HEK293T (cell line): Measurements from ENCODE around the gene YOD1.

Experiments used
- CTCF ChIA-PET: fragments of 350-600 bp; formaldehyde crosslinking; extraction: SDS; loops from one replicate; lab custom pipeline; 2021; ENCODE audit warnings: antibody characterized with exemption, inconsistent platforms; lab: Yijun Ruan, JAX
- POLR2A ChIA-PET: fragments of 350-600 bp; formaldehyde crosslinking; extraction: SDS; loops from one replicate; lab custom pipeline; 2020; ENCODE audit warnings: antibody characterized with exemption, inconsistent platforms; lab: Yijun Ruan, JAX
- DNase-seq: peaks from one replicate; pipeline ENCODE4 v3.0.0; 2012; ENCODE audit warnings: mixed read lengths; ENCODE audit errors: extremely low spot score
- ARNT ChIP-seq: fragments of 450-650 bp; IDR thresholded peaks from 2 replicates; pipeline ENCODE4 v1.6.1; 2017; ENCODE audit warnings: mild to moderate bottlenecking
- BHLHE40 ChIP-seq: fragments of 450-650 bp; IDR thresholded peaks from 2 replicates; pipeline ENCODE4 v1.6.1; 2016; ENCODE audit warnings: mild to moderate bottlenecking, moderate library complexity, borderline replicate concordance
- CTBP1 ChIP-seq: fragments of 450-650 bp; IDR thresholded peaks from 2 replicates; pipeline ENCODE4 v1.6.1; 2016; ENCODE audit warnings: borderline replicate concordance
- ELF4 ChIP-seq: fragments of 450-650 bp; IDR thresholded peaks from 2 replicates; pipeline ENCODE4 v1.6.1; 2017; ENCODE audit warnings: antibody characterized with exemption
- FOXA1 ChIP-seq: fragments of 450-650 bp; IDR thresholded peaks from 2 replicates; pipeline ENCODE4 v1.6.1; 2016; ENCODE audit warnings: mild to moderate bottlenecking
- FOXK2 ChIP-seq: fragments of 450-650 bp; IDR thresholded peaks from 2 replicates; pipeline ENCODE4 v1.6.1; 2016; ENCODE audit warnings: mild to moderate bottlenecking
- FOXM1 ChIP-seq: fragments of 450-650 bp; IDR thresholded peaks from 2 replicates; pipeline ENCODE4 v1.6.1; 2017; ENCODE audit warnings: mild to moderate bottlenecking, borderline replicate concordance
- HDGF ChIP-seq: fragments of 450-650 bp; IDR thresholded peaks from 2 replicates; pipeline ENCODE4 v1.6.1; 2017; ENCODE audit warnings: antibody characterized with exemption, borderline replicate concordance
- L3MBTL2 ChIP-seq: fragments of 450-650 bp; conservative IDR thresholded peaks from 2 replicates; pipeline ENCODE4 v1.6.1; 2016; ENCODE audit warnings: mild to moderate bottlenecking
- LEF1 ChIP-seq: fragments of 450-650 bp; IDR thresholded peaks from 2 replicates; pipeline ENCODE4 v1.6.1; 2017; ENCODE audit warnings: mild to moderate bottlenecking, borderline replicate concordance
- NFRKB ChIP-seq: fragments of 450-650 bp; IDR thresholded peaks from 2 replicates; pipeline ENCODE4 v1.6.1; 2016; ENCODE audit warnings: mild to moderate bottlenecking, moderate library complexity
- PKNOX1 ChIP-seq: fragments of 450-650 bp; IDR thresholded peaks from 2 replicates; pipeline ENCODE4 v1.6.1; 2016
- SP1 ChIP-seq: fragments of 450-650 bp; IDR thresholded peaks from 2 replicates; pipeline ENCODE4 v1.6.1; 2017
- SUZ12 ChIP-seq: fragments of 450-650 bp; IDR thresholded peaks from 2 replicates; pipeline ENCODE4 v1.6.1; 2016; ENCODE audit warnings: mild to moderate bottlenecking
- TARDBP ChIP-seq: fragments of 450-650 bp; IDR thresholded peaks from 2 replicates; pipeline ENCODE4 v1.6.1; 2016
- ZNF384 ChIP-seq: fragments of 450-650 bp; IDR thresholded peaks from 2 replicates; pipeline ENCODE4 v1.6.1; 2016

The YOD1 gene

GRCh38 chr1:207060596-207060995, 9.6 kb upstream of the YOD1 start:
- TF ChIP-seq BHLHE40 (no peak), L3MBTL2 (no peak), NFRKB (no peak), ELF4 (no peak)
- CTCF ChIA-PET: interaction anchor here (0.6 to 0.8 kb wide), 3 partner anchors 10 to 127 kb away, joined by 3 read pairs; no protein-coding TSS in a partner anchor
- POLR2A ChIA-PET: no interaction called here
- no peak for DNase-seq

DNA sequence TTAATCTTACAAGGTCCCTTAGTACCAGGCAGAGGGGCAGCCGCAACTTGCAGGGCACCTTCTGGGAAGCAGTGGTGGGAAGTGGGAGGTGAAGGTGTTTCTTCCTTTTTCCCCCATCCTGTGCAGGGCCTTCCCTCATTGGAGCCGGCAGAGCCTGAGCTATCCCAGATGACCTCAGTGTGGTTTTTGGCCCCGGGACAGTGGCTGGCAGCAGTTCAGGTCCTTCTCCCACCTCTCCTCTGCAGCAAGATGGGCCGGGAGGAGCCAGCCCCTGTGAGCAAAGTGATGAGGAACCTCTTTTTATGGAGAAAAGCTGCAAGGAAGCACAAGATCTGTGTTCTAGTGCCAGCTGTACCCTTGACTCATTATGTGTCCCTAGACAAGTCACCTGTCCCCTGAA, 8.9 kb upstream of the YOD1 start:
- POLR2A ChIA-PET: no interaction called here
- TF ChIP-seq CTBP1 (no peak), FOXA1 (no peak), ARNT (no peak), TARDBP (no peak), L3MBTL2 (no peak), FOXK2 (no peak), PKNOX1 (no peak), BHLHE40 (no peak), ZNF384 (no peak), ELF4 (no peak), NFRKB (no peak), SUZ12 (no peak)
- no peak for DNase-seq
- CTCF ChIA-PET: interaction anchor here (0.6 to 0.8 kb wide), 3 partner anchors 10 to 126 kb away, joined by 3 read pairs; no protein-coding TSS in a partner anchor

DNA sequence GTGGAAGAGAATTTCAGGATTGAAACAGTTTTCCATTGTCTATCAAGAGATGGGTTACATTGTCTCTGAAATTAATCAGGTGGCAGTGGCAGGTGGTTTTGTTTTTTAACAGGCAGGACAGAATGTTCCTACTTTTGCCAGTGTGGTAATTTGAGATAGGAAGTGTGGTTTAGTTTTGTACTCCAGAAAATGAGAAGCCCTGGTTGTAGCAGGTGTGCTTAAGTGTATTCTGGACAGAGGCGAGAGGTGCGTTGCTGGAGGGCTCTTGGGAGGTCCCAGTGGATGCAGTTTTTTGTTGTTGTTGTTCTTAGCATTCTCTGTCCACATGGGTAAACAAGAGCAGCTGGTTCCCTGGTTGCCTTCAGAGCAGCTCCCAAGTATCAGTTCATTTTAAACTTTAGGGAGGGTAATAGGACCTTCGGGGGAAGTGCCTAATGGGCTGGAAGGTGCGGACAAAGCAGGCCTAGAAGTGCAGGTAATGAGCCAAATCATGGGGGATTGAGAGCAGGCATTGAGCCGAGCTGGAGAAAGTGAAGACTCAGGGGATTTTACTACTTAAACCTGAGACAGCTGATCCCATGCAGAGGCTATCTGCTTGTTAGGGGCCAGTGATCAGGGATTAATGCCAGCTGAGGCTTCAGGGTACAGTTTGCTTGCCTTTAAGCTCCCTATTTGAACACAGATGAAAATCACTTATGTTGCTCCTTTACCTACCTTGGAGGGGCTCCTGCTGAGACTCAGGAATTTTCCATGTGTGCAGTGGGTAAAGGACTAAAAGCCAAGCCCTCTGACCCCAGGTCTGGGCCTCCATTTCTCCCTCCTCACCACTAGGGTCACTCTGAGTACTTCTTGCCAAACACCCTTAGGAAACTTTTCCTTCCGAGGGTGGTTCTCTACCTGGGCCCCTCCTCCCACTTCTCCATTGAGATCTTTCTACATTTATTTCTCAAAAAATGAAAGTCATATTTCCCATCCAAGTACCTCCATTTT, 8.2 kb upstream of the YOD1 start:
- CTCF ChIA-PET: no interaction called here
- no peak for DNase-seq
- TF ChIP-seq L3MBTL2 (no peak), ARNT (no peak), FOXK2 (no peak), FOXM1 (no peak), LEF1 (no peak), NFRKB (no peak), ELF4 (no peak), SP1 (no peak), TARDBP (no peak), HDGF (no peak), BHLHE40 (no peak), FOXA1 (no peak), SUZ12 (no peak), PKNOX1 (no peak), ZNF384 (no peak)
- POLR2A ChIA-PET: no interaction called here

- TF ChIP-seq FOXM1: no peak
- TF ChIP-seq FOXA1: no peak
- POLR2A ChIA-PET: no interaction called here
- DNase-seq: no peak
- CTCF ChIA-PET: no interaction called here
Measured at GRCh38 chr1:207058252-207058651, 7.2 kb upstream of the YOD1 start.

GRCh38 chr1:207056673-207057072, 5.7 kb upstream of the YOD1 start:
- DNase-seq: no peak
- ChIA-PET CTCF (no interaction called here), POLR2A (no interaction called here)
- TF ChIP-seq LEF1: no peak
- TF ChIP-seq L3MBTL2: no peak
- no peak for TF ChIP-seq NFRKB
- no peak for TF ChIP-seq FOXK2
- no peak for TF ChIP-seq ELF4
- no peak for TF ChIP-seq BHLHE40
- no peak for TF ChIP-seq FOXM1
- no peak for TF ChIP-seq SUZ12
- TF ChIP-seq ARNT: no peak
- no peak for TF ChIP-seq FOXA1
- TF ChIP-seq TARDBP: no peak
- TF ChIP-seq SP1: no peak
- no peak for TF ChIP-seq HDGF
- TF ChIP-seq PKNOX1: no peak
- no peak for TF ChIP-seq CTBP1
- TF ChIP-seq ZNF384: no peak

GRCh38 chr1:207055386-207056001, 4.5 kb upstream of the YOD1 start:
- no peak for DNase-seq
- no peak for TF ChIP-seq SUZ12
- no peak for TF ChIP-seq ELF4
- TF ChIP-seq TARDBP: no peak
- no peak for TF ChIP-seq ARNT
- TF ChIP-seq CTBP1: no peak
- no peak for TF ChIP-seq LEF1
- no peak for TF ChIP-seq L3MBTL2
- no peak for TF ChIP-seq NFRKB
- TF ChIP-seq SP1: no peak
- TF ChIP-seq FOXK2: no peak
- no peak for TF ChIP-seq PKNOX1
- TF ChIP-seq HDGF: no peak
- TF ChIP-seq ZNF384: no peak
- no peak for TF ChIP-seq FOXM1
- no peak for TF ChIP-seq FOXA1
- TF ChIP-seq BHLHE40: no peak
- CTCF ChIA-PET: no interaction called here
- POLR2A ChIA-PET: no interaction called here
